Muscle of arm (tissue), 12 donors: ENCODE data around the gene PRDM16. TPM values are rescaled to one million over a fixed set of nuclear protein-coding genes. Genes with fewer than 3 reads are reported as not detected.

ENCODE experiments used
- DNase-seq: peaks from one replicate; pipeline ENCODE4 v3.0.0-alpha.2; 2013
- polyA plus RNA-seq, 12 donors: library from polyadenylated mRNA; unstranded; fragments of 120-200 nt; gene quantifications; one replicate each; pipeline ENCODE4 v1.2.1, GENCODE V29; 2013; ENCODE audit not compliant: insufficient read length in 12 of 12

PRDM16 gene
- polyA plus RNA-seq, 12 donors, result 0.66 to 2.0 (median 0.87) TPM; not detected in 2

GRCh38 chr1:3427711-3428704 lies 359.0 kb downstream of the PRDM16 start:
- no peak for DNase-seq

GRCh38 chr1:3428899-3429298 lies 359.9 kb downstream of the PRDM16 start:
- no peak for DNase-seq

GRCh38 chr1:3429320-3429719 lies 360.3 kb downstream of the PRDM16 start:
- DNase-seq, result no peak

GRCh38 chr1:3429766-3430165 lies 360.8 kb downstream of the PRDM16 start:
- DNase-seq, result no peak

GRCh38 chr1:3430406-3430805 lies 361.4 kb downstream of the PRDM16 start:
- no peak for DNase-seq

- no peak for DNase-seq
These were observed 361.8 kb downstream of the PRDM16 start for GRCh38 chr1:3430820-3431219.

- DNase-seq, result no peak
These were observed 362.3 kb downstream of the PRDM16 start for GRCh38 chr1:3431266-3431665.

- DNase-seq, result no peak
These were observed 362.7 kb downstream of the PRDM16 start for GRCh38 chr1:3431686-3432085.

GRCh38 chr1:3432306-3432705 lies 363.3 kb downstream of the PRDM16 start:
- no peak for DNase-seq

GRCh38 chr1:3433076-3433475 lies 364.1 kb downstream of the PRDM16 start:
- no peak for DNase-seq

GRCh38 chr1:3433596-3434320 lies 364.8 kb downstream of the PRDM16 start:
- DNase-seq, result no peak

- no peak for DNase-seq
These were observed 365.6 kb downstream of the PRDM16 start for GRCh38 chr1:3434406-3435110.

- no peak for DNase-seq
These were observed 366.7 kb downstream of the PRDM16 start for GRCh38 chr1:3435666-3436065.

GRCh38 chr1:3436451-3436850 lies 367.4 kb downstream of the PRDM16 start:
- DNase-seq, result no peak

- no peak for DNase-seq
These were observed 367.9 kb downstream of the PRDM16 start for GRCh38 chr1:3436901-3437300.

GRCh38 chr1:3438661-3439180 lies 369.7 kb downstream of the PRDM16 start:
- no peak for DNase-seq

- DNase-seq, result no peak
These were observed 370.6 kb downstream of the PRDM16 start for GRCh38 chr1:3439346-3440299.

GRCh38 chr1:3440300-3440681 lies 371.3 kb downstream of the PRDM16 start:
- DNase-seq, result no peak

- DNase-seq, result no peak
These were observed 371.9 kb downstream of the PRDM16 start for GRCh38 chr1:3440711-3441409.

GRCh38 chr1:3441410-3441847 lies 372.4 kb downstream of the PRDM16 start:
- DNase-seq, result no peak
